ENCODE results near the gene RNF181. TPM values are rescaled to one million over a fixed set of nuclear protein-coding genes. Genes with fewer than 3 reads are reported as not detected.

RNF181 gene
- total and polyA plus RNA-seq, 2 of the 13 experiments (the other 11 are each of a cell fraction or from before 2014, with no cell fraction given), result 224 to 578 TPM

- 0 out of 2 replicates have a peak, but pooled peaks have one; percentile 33 for TF ChIP-seq HOMEZ (CRISPR knock-in tag; IDR thresholded peaks at IDR 0.05; ENCODE audit: low read depth)
- no peak for TF ChIP-seq ZNF556 (CRISPR knock-in tag; IDR thresholded peaks at IDR 0.05; ENCODE audit: borderline replicate concordance)
- TF ChIP-seq ZSCAN9 (CRISPR knock-in tag; IDR thresholded peaks at IDR 0.05; ENCODE audit: borderline replicate concordance), result 0 out of 2 replicates have a peak, but pooled peaks have one; percentile 21
Observed at GRCh38 chr2:85601771-85602475, 6.4 kb downstream of the RNF181 start (continued).

- no TSS peak for BruUV-seq (replicated peaks)
- CTCF ChIA-PET (ENCODE audit: low intra/inter-chr PET ratio, low total read pairs), result no interaction called here
- POLR2A ChIA-PET, result interaction anchor here (0.8 to 25.9 kb wide), 13 partner anchors 3 to 249 kb away, joined by 3 to 795 read pairs (median 7); partner anchors contain the start of genes C2orf68, ELMOD3, GGCX and MAT2A
- FAIRE-seq (no peak), ATAC-seq (peak; percentile 90), DNase-seq (ENCODE audit: low spot score) (peak; percentile 87)
- H3K4me1 ChIP-seq (ENCODE audit: insufficient read depth, low read length), result peaks cover 85% of the 10 kb centered on the region
- H3K9ac ChIP-seq (ENCODE audit: insufficient read depth, low read depth, low read length), result peak within 1 kb of the TSS; percentile 94
- intact Hi-C loops (cut with micrococcal nuclease; ENCODE audit: unreplicated experiment) (loop anchor here (1.0 kb wide), 3 partner anchors 17 to 41 kb away; partner anchors contain the start of genes GGCX and VAMP8), in situ Hi-C loops (cut with HindIII; ENCODE audit: extremely low pct_ligation_motif_present, low pct_unique_long_range_greater_than_20kb) (no loop called here)
- H3K4me3 ChIP-seq (replicated peaks in 1 of 3; ENCODE audit: insufficient read depth in 1 of 3, low read depth in 2 of 3, low read length in 3 of 3), result peak within 1 kb of the TSS; percentile 84 to 98 (median 91)
- WGBS (ENCODE audit: low lambda C conversion rate), result under 1% methylated on average over 28 of the region's 73 CpGs
- H3K27me3 ChIP-seq (ENCODE audit: control insufficient read depth in 1 of 2, insufficient read depth in 2 of 2, low read length in 2 of 2), result no peaks in the 10 kb centered on the region; a peak in 1 of 5 replicates
- H3K79me2 ChIP-seq (ENCODE audit: insufficient read depth, low read length), result peaks cover 41% of the 10 kb centered on the region
- peak within 1 kb of the TSS; percentile 80 for H3K27ac ChIP-seq (ENCODE audit: extremely low read length, insufficient read depth, low read length)
- H4K20me1 ChIP-seq (ENCODE audit: insufficient read depth, low read length), result no peaks in the 10 kb centered on the region
- H3K36me3 ChIP-seq (replicated peaks in 1 of 2; ENCODE audit: control insufficient read depth in 1 of 2, insufficient read depth in 2 of 2, low read length in 2 of 2), result peaks cover 7 to 27% of the 10 kb centered on the region in 2 experiments
- H2AFZ ChIP-seq (ENCODE audit: low read length), result peak within 1 kb of the TSS; percentile 0
- peak within 1 kb of the TSS; percentile 93 for H3K4me2 ChIP-seq (ENCODE audit: low read depth, low read length)
- H3K9me3 ChIP-seq (ENCODE audit: low read length), result no peaks in the 10 kb centered on the region
- TF ChIP-seq BHLHE40 (IDR thresholded peaks at IDR 0.05; ENCODE audit: low read length) (no peak), HOXA9 (CRISPR knock-in tag; IDR thresholded peaks at IDR 0.05; ENCODE audit: borderline replicate concordance) (no peak), RFX5 (IDR thresholded peaks at IDR 0.05; ENCODE audit: low read depth, low read length) (peak; percentile 18; the same call in 1 of the 2 replicates), ZBTB7B (CRISPR knock-in tag; IDR thresholded peaks at IDR 0.05) (0 out of 2 replicates have a peak, but pooled peaks have one; percentile 0), ZBTB49 (CRISPR knock-in tag; IDR thresholded peaks at IDR 0.05; ENCODE audit: borderline replicate concordance) (no peak), ZNF10 (CRISPR knock-in tag; IDR thresholded peaks at IDR 0.05; ENCODE audit: borderline replicate concordance, low read depth) (no peak), SRF (IDR thresholded peaks at IDR 0.05; ENCODE audit: low read depth, low read length) (peak; percentile 9; the same call in 1 of the 2 replicates), HNRNPK (IDR thresholded peaks at IDR 0.05; ENCODE audit: low read depth, low read length, poor library complexity, severe bottlenecking) (no peak), ZNF777 (CRISPR knock-in tag; IDR thresholded peaks at IDR 0.05) (0 out of 2 replicates have a peak, but pooled peaks have one; percentile 32), ZNF83 (CRISPR knock-in tag; IDR thresholded peaks at IDR 0.05; ENCODE audit: borderline replicate concordance) (peak; percentile 67; the same call in 1 of the 2 replicates), CENPT (CRISPR knock-in tag; IDR thresholded peaks at IDR 0.05; ENCODE audit: low read depth) (0 out of 2 replicates have a peak, but pooled peaks have one; percentile 9), RFXANK (CRISPR knock-in tag; IDR thresholded peaks at IDR 0.05) (no peak)
Observed at GRCh38 chr2:85602476-85603234, 7.1 kb downstream of the RNF181 start, which contains the start of gene TMEM150A. TMEM150A (minus strand) TSS chr2:85602698; CDS start chr2:85601948, 750 bp downstream.
